ENCODE data around the gene COG1. TPM values are rescaled to one million over a fixed set of nuclear protein-coding genes. Genes with fewer than 3 reads are reported as not detected.

COG1 gene
- total and polyA plus RNA-seq, 9 of the 15 experiments (the other 6 are each of a cell fraction or from before 2014, with no cell fraction given), result 9.5 to 26.8 (median 12.9) TPM

GRCh38 chr17:73231841-73232586 lies 39.2 kb downstream of the COG1 start (continued):
- TF ChIP-seq WHSC1 (IDR thresholded peaks at IDR 0.05; ENCODE audit: low read length), result no peak
- peak; percentile 93 for TF ChIP-seq ETV1 (tag; conservative IDR thresholded peaks at IDR 0.05; ENCODE audit: low read depth)
- TF ChIP-seq RCOR1 (IDR thresholded peaks at IDR 0.05; ENCODE audit: borderline replicate concordance in 1 of 2, low read depth in 2 of 2, low read length in 2 of 2), result 0 out of 4 replicates have a peak, but pooled peaks of 1 of the 2 experiments have one; percentile 21
- TF ChIP-seq SMC3 (conservative IDR thresholded peaks at IDR 0.05; ENCODE audit: insufficient read depth, low read depth, low read length), result no peak
- peak; percentile 54 for TF ChIP-seq NEUROD1 (IDR thresholded peaks at IDR 0.05; ENCODE audit: borderline replicate concordance, low read depth, low read length, partially characterized antibody)
- TF ChIP-seq CTCF (IDR thresholded peaks at IDR 0.05 in 2 of 3, conservative IDR thresholded peaks at IDR 0.05 in 1 of 3; ENCODE audit: insufficient read depth in 2 of 3, low read depth in 1 of 3, low read length in 3 of 3), result peak; percentile 22 to 36 (median 32); a peak in 3 of 6 replicates
- 0 out of 2 replicates have a peak, but pooled peaks have one; percentile 57 for TF ChIP-seq NKRF (IDR thresholded peaks at IDR 0.05; ENCODE audit: borderline replicate concordance)
- TF ChIP-seq PRDM10 (IDR thresholded peaks at IDR 0.05; ENCODE audit: partially characterized antibody), result peak; percentile 98
- peak; percentile 31 for TF ChIP-seq RBM22 (IDR thresholded peaks at IDR 0.05; ENCODE audit: low read depth, low read length, poor library complexity, severe bottlenecking)
- TF ChIP-seq GABPA (tag; conservative IDR thresholded peaks at IDR 0.05; ENCODE audit: low read depth), result peak; percentile 87
- 0 out of 2 replicates have a peak, but pooled peaks have one; percentile 28 for TF ChIP-seq SMAD4 (CRISPR knock-in tag; conservative IDR thresholded peaks at IDR 0.05)
- TF ChIP-seq HNRNPUL1 (IDR thresholded peaks at IDR 0.05; ENCODE audit: low read length), result no peak

Measured in K562 (cell line).